Uterus (tissue), 2 donors: ENCODE measurements around the gene BANK1.

ENCODE experiments used
- CTCF ChIP-seq, 4 experiments: fragments of 200-600 bp in 2 of 4; fragments of 450-650 bp in 2 of 4; sonication (generic) in 2 of 4; IDR thresholded peaks; one replicate each; pipeline ENCODE4 v1.5.1; 2016 to 2019; ENCODE audit warnings: antibody characterized with exemption in 4 of 4, mild to moderate bottlenecking in 2 of 4, moderate library complexity in 1 of 4
- POLR2A ChIP-seq, 2 donors: fragments of 450-650 bp; IDR thresholded peaks; one replicate each; pipeline ENCODE4 v1.6.1; 2016; ENCODE audit warnings: antibody characterized with exemption in 2 of 2, mild to moderate bottlenecking in 1 of 2, moderate library complexity in 1 of 2

DNA sequence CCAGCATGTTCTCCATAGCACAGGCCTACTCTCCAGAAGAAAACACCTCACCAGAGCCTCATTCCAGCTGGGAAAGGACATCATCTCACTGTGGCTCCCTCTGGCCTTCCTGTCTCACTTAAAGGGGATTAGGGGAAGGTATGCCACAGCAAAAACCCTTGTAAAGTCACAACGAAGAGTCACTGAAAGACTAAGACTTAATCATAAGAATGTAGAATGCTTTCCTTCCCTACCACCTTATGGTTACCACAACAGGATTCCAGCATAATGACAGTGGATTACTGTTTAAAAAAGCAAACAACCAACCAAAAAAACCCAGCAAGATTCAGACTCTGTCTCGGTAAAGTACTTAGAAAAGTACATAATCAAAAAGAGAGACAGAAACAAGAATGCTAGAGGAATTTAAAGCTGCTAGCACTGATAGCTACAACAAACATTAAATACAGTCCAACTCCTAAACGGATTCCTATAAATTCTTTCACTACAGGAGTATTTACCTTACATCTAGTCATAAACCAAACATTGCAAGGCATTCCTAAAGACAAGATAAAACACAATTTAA, 75.1 kb downstream of the BANK1 start:
- TF ChIP-seq CTCF (IDR thresholded peaks at IDR 0.05) (no peak), POLR2A (IDR thresholded peaks at IDR 0.05) (no peak)
